MM.1S (cell line): ENCODE measurements around the gene FBXW12.

Experiments used
- EZH2 ChIP-seq: fragments of 300-600 bp; sonication (generic); optimal IDR thresholded peaks from 2 replicates; pipeline ENCODE3; 2017; ENCODE audit warnings: low read depth, mild to moderate bottlenecking, antibody characterized with exemption, low read length, mixed read lengths
- EZH2phosphoT487 ChIP-seq: fragments of 300-600 bp; sonication (generic); IDR thresholded peaks from 2 replicates; pipeline ENCODE4 v1.6.1; 2018; ENCODE audit warnings: antibody characterized with exemption, low read length
- TF ChIP-seq, protein P1 (sequence below): fragments of 300-600 bp; sonication (generic); IDR thresholded peaks from 2 replicates; pipeline ENCODE4 v1.5.1; 2016; ENCODE audit warnings: antibody characterized with exemption, low read length, mixed read lengths

DNA sequence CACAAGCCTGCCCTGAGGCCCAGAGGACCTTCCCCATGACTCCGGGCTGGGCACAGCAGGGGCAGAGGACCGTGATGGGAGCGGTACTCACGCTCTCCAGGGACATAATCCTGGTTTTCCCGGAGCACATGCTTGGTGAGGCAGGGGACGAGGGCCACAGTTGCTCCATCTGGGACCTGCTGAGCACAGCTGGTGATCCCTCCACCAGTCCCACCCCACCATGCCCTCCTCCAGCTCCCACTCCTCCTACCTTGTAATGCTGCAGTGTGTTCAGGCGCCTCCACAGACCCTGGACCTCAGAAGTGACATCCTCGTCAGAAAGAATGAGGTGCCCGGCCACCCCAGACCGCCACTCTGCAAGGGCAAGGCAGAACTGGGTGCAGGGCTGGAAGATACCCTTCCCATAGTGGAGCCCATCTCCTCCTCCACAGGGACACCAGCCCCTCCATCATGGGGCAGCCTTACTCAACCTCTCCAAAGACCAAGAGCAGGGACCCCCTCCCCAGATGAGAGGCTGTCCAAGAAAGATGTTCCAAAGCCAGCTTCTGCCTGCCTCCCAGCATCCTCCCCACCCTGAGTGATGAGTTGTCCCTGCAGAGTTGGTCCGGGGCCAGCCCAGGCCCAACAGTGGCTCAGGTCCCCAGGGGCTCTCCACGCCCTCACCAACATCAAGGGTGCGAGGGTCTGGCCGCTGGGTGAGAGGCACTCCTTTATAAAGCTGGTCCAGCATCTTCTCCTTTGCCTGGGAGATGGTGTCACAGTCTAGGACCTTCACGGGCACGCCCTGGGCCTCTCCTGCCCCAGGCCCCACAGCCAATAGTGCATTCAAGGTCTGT lies 38.4 kb downstream of the FBXW12 start:
- TF ChIP-seq, protein P1, sequence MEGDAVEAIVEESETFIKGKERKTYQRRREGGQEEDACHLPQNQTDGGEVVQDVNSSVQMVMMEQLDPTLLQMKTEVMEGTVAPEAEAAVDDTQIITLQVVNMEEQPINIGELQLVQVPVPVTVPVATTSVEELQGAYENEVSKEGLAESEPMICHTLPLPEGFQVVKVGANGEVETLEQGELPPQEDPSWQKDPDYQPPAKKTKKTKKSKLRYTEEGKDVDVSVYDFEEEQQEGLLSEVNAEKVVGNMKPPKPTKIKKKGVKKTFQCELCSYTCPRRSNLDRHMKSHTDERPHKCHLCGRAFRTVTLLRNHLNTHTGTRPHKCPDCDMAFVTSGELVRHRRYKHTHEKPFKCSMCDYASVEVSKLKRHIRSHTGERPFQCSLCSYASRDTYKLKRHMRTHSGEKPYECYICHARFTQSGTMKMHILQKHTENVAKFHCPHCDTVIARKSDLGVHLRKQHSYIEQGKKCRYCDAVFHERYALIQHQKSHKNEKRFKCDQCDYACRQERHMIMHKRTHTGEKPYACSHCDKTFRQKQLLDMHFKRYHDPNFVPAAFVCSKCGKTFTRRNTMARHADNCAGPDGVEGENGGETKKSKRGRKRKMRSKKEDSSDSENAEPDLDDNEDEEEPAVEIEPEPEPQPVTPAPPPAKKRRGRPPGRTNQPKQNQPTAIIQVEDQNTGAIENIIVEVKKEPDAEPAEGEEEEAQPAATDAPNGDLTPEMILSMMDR, result no peak
- TF ChIP-seq EZH2phosphoT487, result no peak
- no peak for TF ChIP-seq EZH2
